Osteoblast (primary cell): ENCODE measurements around the gene DNLZ. TPM values are rescaled to one million over a fixed set of nuclear protein-coding genes. Genes with fewer than 3 reads are reported as not detected.

Source experiments
- DNase-seq: peaks from one replicate; pipeline ENCODE4 v3.0.0; 2011; ENCODE audit warnings: low spot score, mixed read lengths; ENCODE audit not compliant: insufficient read length; ENCODE audit errors: missing footprints
- H2AFZ ChIP-seq: 2 replicates; pipeline ENCODE4 v1.6.0; 2011; ENCODE audit warnings: mild to moderate bottlenecking, low read length
- H3K27ac ChIP-seq: 2 replicates; pipeline ENCODE4 v1.5.1; 2011; ENCODE audit warnings: mild to moderate bottlenecking, low read depth, low read length, moderate library complexity
- H3K27me3 ChIP-seq: 2 replicates; pipeline ENCODE4 v1.6.0; 2012; ENCODE audit warnings: mild to moderate bottlenecking, control low read depth, inconsistent platforms, low read length, moderate library complexity; ENCODE audit not compliant: insufficient read depth
- H3K36me3 ChIP-seq: 2 replicates; pipeline ENCODE4 v1.5.1; 2011; ENCODE audit warnings: mild to moderate bottlenecking, low read length, control low read depth, moderate library complexity; ENCODE audit not compliant: insufficient read depth
- H3K4me1 ChIP-seq: 2 replicates; pipeline ENCODE4 v1.5.1; 2011; ENCODE audit warnings: mild to moderate bottlenecking, low read length, control low read depth, moderate library complexity; ENCODE audit not compliant: insufficient read depth
- H3K4me2 ChIP-seq: 2 replicates; pipeline ENCODE4 v1.6.0; 2011; ENCODE audit warnings: mild to moderate bottlenecking, low read length; ENCODE audit not compliant: insufficient read depth
- H3K4me3 ChIP-seq: fragments of 200-600 bp; sonication (generic); 3 replicates; pipeline ENCODE4 v1.5.1; 2012; ENCODE audit warnings: mild to moderate bottlenecking, low read length, inconsistent platforms; ENCODE audit not compliant: insufficient read depth
- H3K79me2 ChIP-seq: 2 replicates; pipeline ENCODE4 v1.6.0; 2012; ENCODE audit warnings: mild to moderate bottlenecking, low read length, control low read depth, inconsistent platforms; ENCODE audit not compliant: insufficient read depth
- H3K9me3 ChIP-seq: 2 replicates; pipeline ENCODE4 v1.5.1; 2011; ENCODE audit warnings: low read depth, low read length, control low read depth
- H4K20me1 ChIP-seq: 2 replicates; pipeline ENCODE4 v1.6.0; 2012; ENCODE audit warnings: mild to moderate bottlenecking, low read length, control low read depth; ENCODE audit not compliant: insufficient read depth
- CTCF ChIP-seq: IDR thresholded peaks from 2 replicates; pipeline ENCODE4 v1.5.1; 2011; ENCODE audit warnings: mild to moderate bottlenecking, low read depth, low read length, moderate library complexity; ENCODE audit errors: extremely low read depth
- total RNA-seq: library from RNA; depleted of rRNA; stranded (reverse); fragments of >200 nt; gene quantifications from 2 replicates; pipeline ENCODE4 v1.2.3, GENCODE V29; 2012

The DNLZ gene
- 4.3 and 4.4 TPM in 2 replicates for total RNA-seq

GRCh38 chr9:136363106-136363948 lies at the start of gene DNLZ:
TSS of gene DNLZ (minus strand) at chr9:136363744. CDS start at chr9:136363714, 30 bp downstream.
- H2AFZ ChIP-seq, result no peak within 1 kb of the TSS
- DNase-seq, result peak; percentile 100
- peaks cover 24% of the 10 kb centered on the region for H3K4me1 ChIP-seq

DNA sequence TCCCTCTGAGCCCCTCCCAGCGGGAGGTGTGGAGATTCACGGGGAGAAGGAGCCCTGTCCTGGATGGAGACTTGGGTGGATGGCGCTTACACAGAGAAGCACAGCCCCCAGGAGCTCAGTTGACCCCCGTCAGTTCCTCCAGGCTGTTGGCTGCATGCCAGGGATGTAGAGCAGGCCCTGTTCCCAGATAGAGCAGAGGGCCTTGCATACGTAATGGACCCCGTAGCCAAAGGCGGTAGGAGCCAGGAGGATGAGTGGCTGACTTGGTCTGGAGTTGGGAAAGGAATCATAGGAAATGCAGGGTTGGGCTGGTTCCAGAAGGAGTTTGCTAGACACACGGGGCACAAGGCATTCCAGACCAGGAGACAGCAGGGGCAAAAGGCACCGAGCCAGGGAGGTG lies 49.4 kb upstream of the DNLZ start:
- peaks cover 20% of the 10 kb centered on the region for H3K4me1 ChIP-seq
- no peaks in the 10 kb centered on the region for H3K27me3 ChIP-seq
- no peaks in the 10 kb centered on the region for H3K9me3 ChIP-seq
- H2AFZ ChIP-seq, result no peak overlapping the region
- H3K4me2 ChIP-seq, result no peak overlapping the region
- H3K27ac ChIP-seq, result no peak overlapping the region
- peaks cover 78% of the 10 kb centered on the region for H3K79me2 ChIP-seq
- DNase-seq, result no peak
- H3K4me3 ChIP-seq, result no peak overlapping the region
- no peak for TF ChIP-seq CTCF
- H3K36me3 ChIP-seq, result peaks cover 56% of the 10 kb centered on the region
- peaks cover 43% of the 10 kb centered on the region for H4K20me1 ChIP-seq

More at GRCh38 chr9:136363106-136363948, at the start of gene DNLZ:
- Histone ChIP-seq H3K27me3 (no peaks in the 10 kb centered on the region), H3K4me2 (peak within 1 kb of the TSS; percentile 74), H3K36me3 (peaks cover 2% of the 10 kb centered on the region), H3K4me3 (peak within 1 kb of the TSS; percentile 85), H3K27ac (peak within 1 kb of the TSS; percentile 48), H3K79me2 (peaks cover 12% of the 10 kb centered on the region), H4K20me1 (peaks cover 10% of the 10 kb centered on the region), H3K9me3 (no peaks in the 10 kb centered on the region)
- TF ChIP-seq CTCF, result peak; percentile 71

DNA sequence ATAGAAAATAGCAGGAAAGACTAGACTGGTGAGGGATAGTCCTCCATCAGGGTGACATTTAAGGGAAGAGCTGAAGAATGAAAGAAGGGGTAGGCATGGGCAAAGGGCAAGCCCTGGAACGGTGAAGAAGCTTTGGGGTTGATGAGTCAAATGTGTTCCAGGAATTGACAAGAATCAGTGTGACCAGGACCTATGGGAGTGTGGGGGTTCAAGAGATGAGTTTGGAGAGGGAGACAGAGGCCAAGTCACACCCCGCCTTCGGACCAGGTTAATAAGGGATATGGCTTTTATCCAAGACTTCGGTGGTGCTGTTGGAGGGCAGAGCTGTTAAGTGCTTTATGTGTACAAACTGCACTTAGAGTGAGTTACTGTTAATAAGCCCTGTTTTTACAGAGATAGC lies 47.8 kb upstream of the DNLZ start:
- Histone ChIP-seq H3K4me1 (peaks cover 20% of the 10 kb centered on the region), H2AFZ (no peak overlapping the region), H3K4me2 (peak overlapping the region; percentile 99), H3K27ac (peak overlapping the region; percentile 96), H3K27me3 (no peaks in the 10 kb centered on the region), H3K4me3 (peak overlapping the region; percentile 97), H3K9me3 (no peaks in the 10 kb centered on the region), H3K79me2 (peaks cover 77% of the 10 kb centered on the region), H3K36me3 (peaks cover 53% of the 10 kb centered on the region), H4K20me1 (peaks cover 40% of the 10 kb centered on the region)
- no peak for TF ChIP-seq CTCF
- no peak for DNase-seq
